ENCODE results near the gene GSTK1.
A peak's percentile ranks its signal among the peaks of the same experiment; 100 is the strongest.

DNA sequence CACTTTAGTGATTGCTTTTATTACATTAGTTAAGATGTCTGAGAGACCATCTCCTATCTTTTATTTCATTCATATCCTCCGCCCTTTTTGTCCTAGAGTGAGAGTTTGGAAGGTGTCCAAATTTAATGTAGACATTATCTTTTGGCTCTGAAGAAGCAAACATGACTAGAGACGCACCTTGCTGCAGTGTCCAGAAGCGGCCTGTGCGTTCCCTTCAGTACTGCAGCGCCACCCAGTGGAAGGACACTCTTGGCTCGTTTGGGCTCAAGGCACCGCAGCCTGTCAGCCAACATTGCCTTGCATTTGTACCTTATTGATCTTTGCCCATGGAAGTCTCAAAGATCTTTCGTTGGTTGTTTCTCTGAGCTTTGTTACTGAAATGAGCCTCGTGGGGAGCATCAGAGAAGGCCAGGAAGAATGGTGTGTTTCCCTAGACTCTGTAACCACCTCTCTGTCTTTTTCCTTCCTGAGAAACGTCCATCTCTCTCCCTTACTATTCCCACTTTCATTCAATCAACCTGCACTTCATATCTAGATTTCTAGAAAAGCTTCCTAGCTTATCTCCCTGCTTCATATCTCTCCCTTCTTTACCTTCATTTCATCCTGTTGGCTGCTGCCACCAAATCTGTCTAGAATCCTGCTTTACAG is 42.3 kb downstream of the GSTK1 start:
- TF ChIP-seq, protein P1, sequence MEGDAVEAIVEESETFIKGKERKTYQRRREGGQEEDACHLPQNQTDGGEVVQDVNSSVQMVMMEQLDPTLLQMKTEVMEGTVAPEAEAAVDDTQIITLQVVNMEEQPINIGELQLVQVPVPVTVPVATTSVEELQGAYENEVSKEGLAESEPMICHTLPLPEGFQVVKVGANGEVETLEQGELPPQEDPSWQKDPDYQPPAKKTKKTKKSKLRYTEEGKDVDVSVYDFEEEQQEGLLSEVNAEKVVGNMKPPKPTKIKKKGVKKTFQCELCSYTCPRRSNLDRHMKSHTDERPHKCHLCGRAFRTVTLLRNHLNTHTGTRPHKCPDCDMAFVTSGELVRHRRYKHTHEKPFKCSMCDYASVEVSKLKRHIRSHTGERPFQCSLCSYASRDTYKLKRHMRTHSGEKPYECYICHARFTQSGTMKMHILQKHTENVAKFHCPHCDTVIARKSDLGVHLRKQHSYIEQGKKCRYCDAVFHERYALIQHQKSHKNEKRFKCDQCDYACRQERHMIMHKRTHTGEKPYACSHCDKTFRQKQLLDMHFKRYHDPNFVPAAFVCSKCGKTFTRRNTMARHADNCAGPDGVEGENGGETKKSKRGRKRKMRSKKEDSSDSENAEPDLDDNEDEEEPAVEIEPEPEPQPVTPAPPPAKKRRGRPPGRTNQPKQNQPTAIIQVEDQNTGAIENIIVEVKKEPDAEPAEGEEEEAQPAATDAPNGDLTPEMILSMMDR (IDR thresholded peaks at IDR 0.05), result peak in 5 of 6 experiments; percentile 57 to 85 (median 66)
- TF ChIP-seq POLR2A (IDR thresholded peaks at IDR 0.05), result no peak
